DMS53 (cell line): ENCODE data around the gene GLO1.
"Not testable (repeated sequence)": the region's sequence is repeated elsewhere in the genome, so short reads cannot be mapped to it uniquely, and the experiment has no call there.

Source experiments
- DNase-seq: peaks from one replicate; lab custom pipeline; 2025; lab: John Stamatoyannopoulos, UW

Gene GLO1

DNA sequence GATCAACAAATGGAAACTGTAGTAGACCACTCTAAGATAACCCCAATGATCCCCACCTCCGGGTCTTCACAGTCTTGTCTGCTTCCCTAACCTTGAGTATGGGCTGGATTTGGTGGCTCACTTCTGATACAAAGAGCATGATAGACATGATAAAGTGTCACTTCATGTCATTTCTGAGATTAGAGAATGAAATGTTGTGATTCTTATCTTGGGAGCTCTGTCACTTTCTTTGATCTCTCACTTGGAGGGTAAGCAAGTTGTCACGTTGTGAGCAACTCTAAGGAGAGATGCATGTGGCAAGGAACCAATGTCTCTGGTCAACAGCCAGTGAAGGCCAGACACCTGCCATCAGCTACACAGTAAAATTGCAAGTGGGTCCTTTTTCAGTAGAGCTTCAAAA, 3.0 kb upstream of the GLO1 start:
- no peak for DNase-seq

DNA sequence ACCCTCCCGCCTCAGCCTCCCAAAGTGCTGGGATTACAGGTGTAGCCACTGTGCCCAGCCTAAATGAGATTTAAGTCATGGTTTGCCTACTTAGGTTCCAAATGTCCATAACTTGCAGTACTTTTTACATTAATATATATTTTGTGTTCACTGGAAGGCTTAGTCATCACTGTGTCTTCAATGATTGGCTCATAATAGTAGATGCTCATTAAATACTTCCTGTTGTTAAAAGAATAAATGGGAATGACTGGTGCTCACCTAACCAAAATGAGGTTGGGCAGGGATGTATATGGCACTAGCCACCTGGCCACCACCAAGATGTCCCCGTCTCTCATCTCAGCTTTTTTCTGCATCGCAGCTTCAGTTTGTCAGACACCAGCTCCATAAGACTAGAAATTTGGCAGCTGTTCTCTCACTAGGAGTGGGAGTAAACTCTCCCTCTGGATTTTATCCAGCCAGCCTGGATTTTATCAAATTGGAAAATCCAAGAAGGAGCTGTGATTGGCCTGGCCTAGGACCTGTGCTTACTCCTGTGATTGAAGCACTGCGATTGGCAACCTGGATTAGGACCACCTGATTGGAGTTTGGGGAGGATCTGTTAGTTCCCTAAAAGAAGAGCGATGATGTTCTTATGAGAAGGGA, 1.1 kb upstream of the GLO1 start:
- DNase-seq: no peak

DNA sequence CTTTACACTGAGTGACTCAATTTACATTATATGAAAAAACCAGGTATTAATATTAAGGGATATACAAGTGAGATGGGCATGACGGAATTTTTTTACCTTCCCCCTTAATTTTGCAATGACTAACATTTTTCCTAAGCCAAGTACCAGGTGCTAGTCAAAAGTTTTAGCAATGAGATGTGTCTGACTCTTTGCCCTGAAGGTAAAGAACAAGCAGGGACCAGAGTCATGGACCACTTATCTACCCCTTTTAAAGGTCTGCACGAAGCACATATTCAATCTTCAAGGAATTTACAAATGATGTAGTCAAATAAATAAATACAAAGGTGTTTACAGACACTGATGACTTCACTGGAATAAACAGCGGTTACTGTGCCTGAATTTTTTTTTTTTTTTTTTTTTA, 1.4 kb downstream of the GLO1 start:
- no peak for DNase-seq

DNA sequence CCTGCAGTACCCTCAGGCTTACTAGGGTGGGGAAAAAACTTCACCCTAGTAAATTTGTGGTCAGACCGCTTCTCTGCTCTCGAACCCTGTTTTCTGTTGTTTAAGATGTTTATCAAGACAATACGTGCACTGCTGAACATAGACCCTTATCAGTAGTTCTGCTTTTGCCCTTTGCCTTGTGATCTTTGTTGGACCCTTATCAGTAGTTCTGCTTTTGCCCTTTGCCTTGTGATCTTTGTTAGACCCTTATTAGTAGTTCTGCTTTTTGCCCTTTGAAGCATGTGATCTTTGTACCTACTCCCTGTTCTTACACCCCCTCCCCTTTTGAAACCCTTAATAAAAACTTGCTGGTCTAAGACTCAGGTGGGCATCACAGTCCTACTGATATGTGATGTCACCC, 3.2 kb downstream of the GLO1 start:
- DNase-seq: not testable (repeated sequence)

DNA sequence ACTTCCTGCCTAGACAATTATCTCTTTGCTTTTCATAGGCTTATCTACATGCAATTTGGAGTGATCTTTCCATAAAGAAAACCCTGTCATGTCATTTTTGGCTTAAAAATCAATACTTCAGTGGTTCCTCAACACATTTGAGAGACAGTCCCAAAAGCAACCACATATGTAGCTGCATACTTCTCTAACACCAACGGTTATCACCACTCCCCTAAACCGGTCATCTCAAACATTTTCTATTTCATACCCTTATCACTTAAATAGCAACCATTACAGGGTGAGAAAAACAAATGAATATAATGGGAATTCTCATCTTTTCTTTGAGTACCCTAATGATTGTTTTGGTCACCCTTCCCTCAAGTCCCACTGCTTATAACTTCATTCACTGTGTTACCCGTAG, 5.1 kb downstream of the GLO1 start:
- no peak for DNase-seq

DNA sequence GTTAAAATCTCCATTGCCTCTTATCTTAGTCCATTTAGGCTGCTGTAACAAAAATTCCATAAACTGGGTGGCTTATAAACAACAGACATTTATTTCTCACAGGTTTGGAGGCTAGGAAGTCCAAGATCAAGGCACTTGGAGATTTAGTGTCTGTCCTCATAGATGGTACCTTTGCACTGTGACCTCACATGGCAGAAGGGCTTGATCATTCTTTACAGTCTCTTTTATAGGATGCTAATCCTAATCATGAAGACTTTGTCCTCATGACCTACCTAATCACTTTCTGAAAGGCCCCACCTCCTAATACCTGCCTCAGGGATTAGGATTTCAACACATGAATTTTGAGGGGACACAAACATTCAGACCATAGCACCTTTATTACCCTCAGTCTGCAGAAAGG, 6.6 kb downstream of the GLO1 start:
- no peak for DNase-seq

DNA sequence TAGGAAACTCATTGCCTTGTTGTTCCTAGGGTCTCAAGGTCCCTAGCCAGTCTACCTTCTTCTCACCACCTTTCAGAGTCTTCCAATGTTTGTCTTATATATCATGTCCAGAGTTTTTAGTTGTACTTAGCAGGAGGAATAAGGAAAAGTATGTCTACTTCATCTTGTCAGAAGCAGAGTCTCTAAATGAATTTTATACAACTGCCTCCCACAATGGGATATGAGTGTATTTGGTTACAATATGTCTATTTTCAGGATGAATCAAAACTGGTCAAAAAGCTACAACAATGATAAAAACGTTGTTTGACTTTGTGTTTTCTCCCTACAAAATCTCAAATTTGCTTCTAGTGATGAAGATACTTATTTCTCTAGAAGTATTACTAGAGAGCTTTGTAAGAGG, 7.0 kb downstream of the GLO1 start:
- DNase-seq: no peak

DNA sequence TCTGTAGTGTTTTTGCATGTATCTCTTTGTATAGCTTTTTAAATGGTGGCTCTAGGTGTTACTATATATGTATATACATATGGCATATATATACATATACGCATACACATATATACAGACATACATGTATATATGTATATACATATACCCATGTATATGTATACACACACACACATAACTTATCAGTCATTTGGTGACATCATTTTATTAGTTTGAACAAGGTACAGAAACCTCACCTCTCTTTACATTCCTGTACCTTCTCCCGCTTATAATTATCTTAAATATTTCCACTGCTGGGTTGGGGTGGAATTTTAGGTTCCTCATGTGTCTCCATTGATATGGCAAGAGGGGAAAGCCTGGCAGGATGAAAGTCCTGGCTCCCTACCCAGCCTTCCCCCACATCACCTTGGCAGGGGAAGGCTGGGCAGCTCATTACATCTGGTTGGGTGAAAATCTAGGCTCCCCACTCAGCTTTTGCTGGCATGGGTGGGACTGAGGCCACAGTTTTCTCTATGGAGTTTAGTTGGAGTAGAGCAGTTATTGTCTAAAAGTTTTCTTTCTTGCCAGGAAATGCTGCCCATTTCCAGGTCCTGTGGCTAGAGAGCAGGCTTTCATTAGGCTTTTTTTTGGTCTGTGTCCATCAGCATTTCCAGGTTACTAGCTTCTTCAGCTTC, 7.6 kb downstream of the GLO1 start:
- no peak for DNase-seq

DNA sequence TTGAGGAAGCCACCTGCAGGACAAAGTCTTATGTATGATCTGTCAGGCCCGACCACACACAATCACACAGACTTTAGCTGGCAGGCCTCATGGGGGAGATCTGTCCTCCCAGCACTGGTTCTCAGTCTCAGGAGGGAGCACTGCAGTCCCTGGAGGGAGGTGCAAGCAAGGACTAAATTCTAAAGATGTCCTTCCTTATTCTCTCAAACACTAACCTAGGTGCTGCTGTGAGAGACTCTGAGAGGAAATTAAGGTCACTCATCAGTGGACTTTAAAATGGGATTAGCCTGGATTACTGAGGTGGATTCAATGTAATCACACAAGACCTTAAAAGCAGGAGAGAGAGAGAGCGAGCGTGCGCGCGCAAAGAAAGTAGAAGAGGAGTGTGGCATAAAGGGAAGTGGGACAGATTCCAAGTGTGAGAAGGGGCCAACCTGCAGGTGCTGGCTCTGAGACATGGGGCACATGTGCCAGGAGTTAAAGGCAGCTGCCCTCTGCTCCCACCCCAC, 14.3 kb downstream of the GLO1 start:
- DNase-seq: peak; percentile 25

DNA sequence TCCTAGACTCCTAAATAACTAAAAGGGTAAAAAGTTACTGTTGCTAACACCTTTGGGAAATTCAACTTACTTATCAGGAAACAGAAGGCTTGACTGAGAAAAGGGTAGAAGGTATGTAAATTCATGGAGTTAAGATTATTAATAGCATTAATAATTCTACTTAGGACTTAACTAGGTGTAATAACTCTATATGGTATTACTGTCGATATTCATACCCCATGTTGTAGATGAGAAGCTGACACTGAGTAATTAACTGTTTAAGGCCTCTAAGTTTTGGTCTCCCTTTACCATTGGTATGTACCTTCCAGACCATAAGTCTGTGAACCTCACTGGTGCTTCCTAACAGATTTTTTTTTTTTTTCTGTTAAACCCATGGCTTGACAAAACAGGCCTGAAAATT, 15.4 kb downstream of the GLO1 start:
- no peak for DNase-seq

DNA sequence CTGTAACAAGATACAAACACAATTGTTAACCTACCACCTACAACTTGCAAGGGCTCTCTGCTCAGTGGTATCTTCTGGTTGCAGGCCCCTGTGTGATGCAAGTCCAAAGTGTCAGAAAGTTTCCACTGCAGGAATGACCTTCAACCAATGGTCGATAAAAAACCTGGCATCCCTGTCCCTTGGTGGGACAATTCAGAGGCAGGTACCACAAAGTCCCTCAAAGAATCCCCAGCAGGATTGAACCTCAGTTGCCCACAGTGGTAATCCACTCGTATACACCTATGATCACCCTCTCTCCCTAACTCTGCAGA, 15.9 kb downstream of the GLO1 start:
- DNase-seq: no peak

DNA sequence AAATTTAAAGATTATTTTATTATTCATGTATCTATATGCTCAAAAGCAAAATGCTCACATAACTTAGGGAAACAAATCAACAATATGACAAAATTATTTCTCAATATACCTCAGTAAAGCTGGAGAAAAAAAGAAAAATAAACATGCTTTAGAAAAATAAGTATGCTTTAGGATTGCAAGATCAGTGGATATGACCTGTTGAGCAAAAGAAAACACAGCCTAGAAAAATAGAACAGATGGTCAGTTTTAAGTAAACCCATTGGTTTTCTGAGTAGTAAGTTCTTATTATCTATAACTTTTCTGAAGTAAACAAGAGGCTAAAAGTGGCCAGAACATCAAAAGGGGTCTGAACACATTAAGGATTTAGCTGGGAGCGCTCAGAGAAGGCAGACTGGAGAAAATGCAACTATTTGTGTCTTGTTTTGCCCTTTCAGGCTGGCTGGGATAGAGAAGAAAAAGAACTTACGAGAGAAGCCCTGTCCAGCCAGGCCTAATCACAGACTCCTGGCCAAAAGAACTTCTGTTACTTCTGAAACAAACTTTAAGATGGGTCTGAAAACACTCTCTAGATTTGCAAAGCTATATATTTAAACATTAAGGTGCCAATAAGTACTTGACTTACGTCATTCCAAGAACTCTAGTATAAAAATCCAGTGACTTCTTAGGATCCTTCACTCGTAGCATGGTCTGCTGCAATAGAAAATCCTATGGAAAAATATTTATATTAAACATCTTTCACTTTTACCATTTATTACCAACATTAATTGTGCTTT, 16.5 kb downstream of the GLO1 start:
- DNase-seq: no peak

DNA sequence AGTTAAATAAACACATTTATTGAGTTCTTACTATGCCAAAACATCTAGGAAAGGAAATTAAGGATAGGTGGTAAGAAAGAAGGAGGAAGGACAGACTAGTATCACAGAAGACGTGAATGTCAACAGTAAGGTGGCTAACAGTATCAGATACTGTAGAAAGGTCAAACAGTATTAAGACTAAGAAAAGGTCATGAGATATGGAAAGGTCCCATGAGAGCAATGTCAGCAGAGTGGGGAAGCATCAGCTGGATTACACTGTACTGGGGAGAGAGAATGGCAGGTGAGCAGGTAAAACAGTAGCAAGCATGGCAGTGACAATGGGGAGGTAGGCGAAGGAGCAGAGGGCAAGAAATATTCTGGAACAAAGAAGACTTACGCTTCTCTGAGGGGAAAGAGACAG, 18.0 kb downstream of the GLO1 start:
- DNase-seq: no peak

DNA sequence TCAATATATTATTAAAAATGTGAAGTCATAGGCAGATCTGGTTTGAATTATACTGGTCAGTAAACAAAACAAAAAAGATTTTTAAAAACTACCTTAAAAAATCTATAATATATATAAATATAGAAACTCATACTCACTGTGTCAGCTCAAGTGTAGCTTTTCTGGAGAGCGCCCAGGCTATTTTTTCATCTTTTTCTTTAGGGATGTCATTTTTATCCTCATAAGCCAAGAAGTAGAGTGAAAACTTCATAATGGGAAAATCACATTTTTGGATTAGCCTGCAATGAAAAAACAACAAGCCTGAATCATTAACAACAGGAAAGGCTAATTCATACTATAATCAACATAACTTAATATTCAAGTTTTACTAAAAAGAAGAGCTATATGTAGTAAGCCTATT, 18.7 kb downstream of the GLO1 start:
- DNase-seq: no peak

DNA sequence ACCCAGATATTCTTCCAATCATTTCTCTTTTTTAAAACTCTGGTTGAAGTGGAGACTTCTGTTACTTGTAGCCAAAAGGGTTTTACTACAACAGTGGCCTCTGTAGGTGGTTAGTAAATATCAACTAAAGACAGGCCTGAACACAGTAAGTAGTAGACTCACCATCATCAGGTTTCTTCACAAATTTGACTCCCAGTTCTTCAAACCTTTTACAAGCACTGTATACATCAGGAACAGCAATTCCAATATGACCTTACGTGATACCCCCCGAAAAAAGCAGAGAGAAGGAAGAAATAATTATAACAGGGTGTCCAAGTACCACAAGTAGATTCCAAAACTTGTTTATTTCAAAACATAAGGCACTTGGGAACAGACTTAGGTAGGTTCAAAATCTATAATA, 21.1 kb downstream of the GLO1 start:
- no peak for DNase-seq

DNA sequence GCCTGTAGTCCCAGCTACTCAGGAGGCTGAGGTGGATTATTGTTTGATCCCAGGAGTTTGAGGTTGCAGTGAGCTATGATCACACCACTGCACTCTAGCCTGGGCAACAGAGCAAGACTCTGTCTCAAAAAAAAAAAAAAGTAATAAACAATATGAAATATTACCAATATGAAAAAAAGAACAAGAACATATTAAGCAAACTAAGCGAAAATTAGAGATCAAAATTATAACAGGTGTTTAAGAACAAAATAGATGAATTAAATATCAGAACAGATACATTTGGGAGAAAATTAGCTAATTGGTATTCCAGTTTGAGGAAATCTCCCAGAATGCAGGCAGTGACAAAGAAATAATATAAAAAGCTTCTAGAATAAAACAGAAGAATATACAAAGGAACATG, 23.3 kb downstream of the GLO1 start:
- DNase-seq: no peak

DNA sequence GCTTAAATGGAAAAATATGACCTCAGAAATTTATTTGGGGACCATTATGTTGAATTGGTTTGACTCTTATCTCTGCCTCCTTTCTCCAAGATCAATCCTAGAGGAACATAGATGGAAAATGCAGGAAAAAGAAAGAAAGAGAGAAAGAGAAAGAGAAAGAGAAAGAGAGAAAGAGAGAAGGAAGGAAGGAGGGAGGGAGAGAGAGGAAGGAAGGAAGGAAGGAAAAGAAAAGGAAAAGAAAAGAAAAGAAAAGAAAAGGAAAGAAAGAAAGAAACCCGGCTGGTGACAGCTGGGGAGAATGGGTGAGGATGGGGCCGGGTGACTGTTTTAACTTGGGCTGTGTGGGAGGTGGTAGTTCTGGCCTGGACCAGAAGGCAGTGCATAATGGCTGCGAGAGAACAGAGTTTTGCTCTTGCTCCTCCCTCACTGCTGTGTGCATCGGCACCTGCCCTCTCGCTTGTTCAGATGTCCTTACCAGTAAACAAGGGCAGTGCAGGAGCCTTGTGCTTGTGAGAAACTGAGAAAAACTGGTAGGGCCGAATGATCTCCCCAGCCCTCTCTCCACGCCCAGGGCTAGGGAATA, 24.7 kb downstream of the GLO1 start:
- DNase-seq: no peak

DNA sequence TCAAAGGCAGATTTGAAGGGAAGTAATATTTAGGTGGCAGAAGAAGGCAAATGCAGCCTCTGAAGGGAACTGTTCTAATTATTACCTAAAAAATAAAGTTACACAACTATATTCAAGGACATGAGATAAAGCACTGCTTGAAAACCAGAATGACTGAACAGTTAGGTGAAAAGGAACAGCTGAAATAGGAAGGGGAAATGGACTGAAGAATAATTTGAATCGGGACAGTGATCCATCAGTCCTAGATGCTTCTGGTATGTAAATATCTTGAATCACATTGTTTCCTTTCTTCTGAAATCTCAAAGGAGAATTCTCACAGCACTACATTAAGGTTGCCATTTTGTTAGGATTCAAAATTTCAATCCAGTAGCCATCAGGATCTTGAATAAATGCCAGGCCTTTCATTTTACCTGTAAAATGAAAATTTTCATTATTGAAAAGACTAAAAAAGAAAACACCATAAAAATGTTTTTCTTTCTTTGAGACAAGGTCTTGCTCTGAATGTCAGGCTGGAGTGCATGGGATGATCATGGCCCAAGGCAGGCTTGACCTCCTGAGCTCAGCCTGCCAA, 25.9 kb downstream of the GLO1 start:
- DNase-seq: no peak

DNA sequence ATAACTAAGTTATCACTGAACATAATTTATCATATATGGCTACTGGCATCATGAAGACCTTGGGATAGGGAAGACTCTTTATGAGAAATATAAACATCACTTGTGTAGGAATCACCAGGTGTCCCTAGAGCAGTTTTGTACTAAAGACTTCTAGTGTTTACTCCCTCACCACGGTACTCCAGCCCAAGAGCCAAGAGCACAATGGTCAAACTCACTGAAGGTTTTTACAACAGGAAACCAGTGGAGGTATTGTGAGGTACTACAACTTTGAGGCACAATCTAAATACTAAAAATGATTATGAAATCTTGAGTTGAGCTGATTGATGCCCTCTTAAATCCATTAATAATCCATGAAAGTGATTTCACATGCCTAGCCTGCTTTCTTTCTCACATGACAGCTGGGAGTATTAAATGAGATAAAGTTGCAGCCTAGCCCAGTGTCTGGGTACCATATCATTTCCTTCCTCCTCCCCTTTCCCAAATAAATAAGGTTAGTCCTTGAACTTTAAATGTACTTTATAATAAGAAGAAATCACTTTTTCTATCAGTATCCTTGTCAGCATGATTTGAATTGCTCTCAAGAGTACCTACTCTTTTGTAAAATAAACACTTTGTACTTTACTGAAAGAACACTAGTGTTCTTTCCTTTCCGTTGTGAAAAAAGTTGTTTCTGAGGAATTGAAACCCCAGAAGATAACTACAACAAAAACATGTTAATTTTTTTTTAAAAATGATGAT, 26.5 kb downstream of the GLO1 start:
- DNase-seq: peak; percentile 14

DNA sequence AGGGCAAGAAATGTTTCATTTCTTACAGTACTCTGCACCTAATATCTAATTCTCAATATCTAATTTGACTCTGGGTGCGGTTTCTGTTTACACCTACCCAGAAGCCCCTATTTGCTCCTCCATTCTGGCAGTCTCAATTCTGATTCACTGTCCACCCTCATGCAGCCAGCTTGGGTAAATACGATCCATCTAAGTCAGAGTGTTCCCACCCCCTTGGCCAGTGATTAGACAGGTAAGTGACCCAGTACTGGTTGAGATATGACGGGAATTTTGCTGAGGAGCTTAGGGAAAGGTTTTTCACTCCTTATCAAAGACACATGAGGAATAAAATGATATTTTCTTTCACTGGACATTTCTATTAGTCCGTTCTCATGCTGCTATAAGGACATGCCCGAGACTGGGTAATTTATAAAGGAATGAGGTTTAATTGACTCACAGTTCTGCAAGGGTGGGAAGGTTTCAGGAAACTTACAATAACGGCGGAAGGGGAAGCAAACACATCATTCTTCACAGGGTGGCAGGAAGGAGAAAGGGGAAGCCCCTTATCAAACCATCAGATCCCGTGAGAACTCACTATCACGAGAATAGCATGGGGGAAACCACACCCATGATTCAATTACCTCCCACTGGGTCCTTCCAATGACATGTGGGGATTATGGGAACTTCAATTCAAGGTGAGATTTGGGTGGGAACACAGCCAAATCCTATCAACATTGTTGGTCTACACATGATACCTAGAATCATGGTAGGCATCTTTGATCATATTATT, 29.4 kb downstream of the GLO1 start:
- no peak for DNase-seq

DNA sequence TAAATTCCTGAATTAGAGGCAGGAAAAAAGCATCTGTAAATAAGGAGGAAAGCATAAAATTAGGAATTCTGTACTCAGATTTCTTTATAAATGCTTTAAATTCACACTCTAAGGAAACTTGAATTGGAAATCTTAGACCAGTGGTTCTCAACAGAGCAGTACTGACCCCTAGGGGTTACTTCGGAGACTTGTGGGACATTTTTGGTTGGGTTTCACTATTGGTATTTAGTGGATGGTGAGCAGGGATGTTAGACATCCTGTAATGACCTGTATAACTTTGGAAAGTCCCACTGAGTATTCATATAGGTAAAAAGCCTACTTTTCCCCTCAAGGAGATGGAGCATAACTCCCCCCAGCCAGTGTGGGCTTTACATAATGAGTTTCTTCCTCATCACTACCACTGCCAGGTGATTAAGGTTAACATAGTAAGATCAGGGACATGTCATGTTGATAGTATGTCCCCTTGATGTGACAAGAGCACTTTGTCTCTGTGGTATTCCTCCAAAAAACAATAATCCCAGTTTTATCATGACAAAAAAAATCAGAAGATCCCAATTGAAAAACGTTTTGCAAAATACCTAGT, 31.0 kb downstream of the GLO1 start:
- DNase-seq: peak; percentile 75
